WTC11 (cell line): Measurements from ENCODE around the gene PRKD1. TPM values are rescaled to one million over a fixed set of nuclear protein-coding genes. Genes with fewer than 3 reads are reported as not detected.

Experiments used
- ATAC-seq: fragments of 200-7000 bp; cut with Tn5 transposase; 2 replicates; pipeline ENCODE4 v1.10.0; 2021; ENCODE audit warnings: mild to moderate bottlenecking, moderate library complexity
- CTCF ChIA-PET: fragments of 300-600 bp; sonication (Branson Sonifier 250); formaldehyde crosslinking; loops from one replicate; lab custom pipeline; 2021; ENCODE audit warnings: antibody characterized with exemption; lab: Charles Lee
- POLR2A ChIA-PET: fragments of 350-600 bp; sonication (Branson Sonifier 250); formaldehyde crosslinking; loops from one replicate; lab custom pipeline; 2021; ENCODE audit warnings: antibody characterized with exemption; lab: Charles Lee
- DNase-seq: peaks from one replicate; pipeline ENCODE4 v3.0.0; 2021; ENCODE audit warnings: low spot score
- H3K27ac Mint-ChIP-seq: 2 replicates; pipeline ENCODE4 v1.8.0; 2021; ENCODE audit warnings: mixed read lengths
- H3K27me3 Mint-ChIP-seq: 2 replicates; pipeline ENCODE4 v1.8.0; 2021; ENCODE audit warnings: low read depth, mild to moderate bottlenecking, moderate library complexity, mixed read lengths
- H3K36me3 Mint-ChIP-seq: 2 replicates; pipeline ENCODE4 v1.8.0; 2021; ENCODE audit warnings: mixed read lengths
- H3K4me1 Mint-ChIP-seq: 2 replicates; pipeline ENCODE4 v1.8.0; 2022; ENCODE audit warnings: mixed read lengths
- H3K4me3 Mint-ChIP-seq: 2 replicates; pipeline ENCODE4 v1.8.0; 2021; ENCODE audit warnings: mild to moderate bottlenecking, moderate library complexity, mixed read lengths
- H3K9me3 Mint-ChIP-seq: 2 replicates; pipeline ENCODE4 v1.8.0; 2021; ENCODE audit warnings: mixed read lengths
- CREM ChIP-seq: sonication (generic); formaldehyde crosslinking; IDR thresholded peaks from 2 replicates; pipeline ENCODE4 v1.8.1; 2022; ENCODE audit warnings: mild to moderate bottlenecking, missing genetic modification reagents, moderate library complexity
- GABPB1 ChIP-seq: sonication (generic); formaldehyde crosslinking; IDR thresholded peaks from 2 replicates; pipeline ENCODE4 v1.8.1; 2023; ENCODE audit warnings: mild to moderate bottlenecking, missing genetic modification reagents
- GTF2I ChIP-seq: fragments of 250-450 bp; sonication (Bioruptor Pico); conservative IDR thresholded peaks from 2 replicates; pipeline ENCODE4 v1.4.0; 2021; ENCODE audit warnings: mild to moderate bottlenecking
- NFYB ChIP-seq: sonication (generic); formaldehyde crosslinking; conservative IDR thresholded peaks from 2 replicates; pipeline ENCODE4 v1.8.0; 2022; ENCODE audit warnings: low read depth, missing genetic modification reagents
- RELA ChIP-seq: sonication (generic); formaldehyde crosslinking; IDR thresholded peaks from 2 replicates; pipeline ENCODE4 v1.8.1; 2022; ENCODE audit warnings: missing genetic modification reagents, mild to moderate bottlenecking, borderline replicate concordance
- TEAD1 ChIP-seq: sonication (generic); formaldehyde crosslinking; IDR thresholded peaks from 2 replicates; pipeline ENCODE4 v1.8.0; 2022; ENCODE audit warnings: mild to moderate bottlenecking, missing genetic modification reagents
- ZNF263 ChIP-seq: sonication (generic); formaldehyde crosslinking; IDR thresholded peaks from 2 replicates; pipeline ENCODE4 v1.8.1; 2022; ENCODE audit warnings: low read depth, mild to moderate bottlenecking, moderate library complexity, missing genetic modification reagents
- total RNA-seq: library from RNA; stranded (reverse); gene quantifications from 3 replicates; pipeline ENCODE4 v1.2.3, GENCODE V29; 2021
- TF ChIP-seq, protein P1 (sequence below): sonication (generic); formaldehyde crosslinking; IDR thresholded peaks from 2 replicates; pipeline ENCODE4 v1.8.1; 2023; ENCODE audit warnings: mild to moderate bottlenecking, missing genetic modification reagents
- TF ChIP-seq, protein P2 (sequence below): sonication (generic); formaldehyde crosslinking; IDR thresholded peaks from 2 replicates; pipeline ENCODE4 v1.8.1; 2022; ENCODE audit warnings: low read depth, missing genetic modification reagents, borderline replicate concordance
- TF ChIP-seq, protein P3 (sequence below): fragments of 250-450 bp; sonication (Bioruptor Pico); IDR thresholded peaks from 2 replicates; pipeline ENCODE4 v1.9.0; 2021; ENCODE audit warnings: mild to moderate bottlenecking
- TF ChIP-seq, protein P4 (sequence below): sonication (generic); formaldehyde crosslinking; IDR thresholded peaks from 2 replicates; pipeline ENCODE4 v1.8.0; 2022; ENCODE audit warnings: missing genetic modification reagents
- TF ChIP-seq, protein P5 (sequence below): fragments of 250-450 bp; sonication (Bioruptor Pico); IDR thresholded peaks from 2 replicates; pipeline ENCODE4 v1.9.0; 2021; ENCODE audit warnings: mild to moderate bottlenecking, borderline replicate concordance
- TF ChIP-seq, protein P6 (sequence below): fragments of 250-450 bp; sonication (Bioruptor Pico); IDR thresholded peaks from 2 replicates; pipeline ENCODE4 v1.9.0; 2021; ENCODE audit warnings: mild to moderate bottlenecking
- TF ChIP-seq, protein P7 (sequence below): fragments of 200-600 bp; IDR thresholded peaks from 2 replicates; pipeline ENCODE4 v1.8.0; 2022; ENCODE audit warnings: antibody characterized with exemption
- TF ChIP-seq, protein P8 (sequence below): sonication (generic); formaldehyde crosslinking; conservative IDR thresholded peaks from 2 replicates; pipeline ENCODE4 v1.8.1; 2023; ENCODE audit warnings: mild to moderate bottlenecking, low read depth, missing genetic modification reagents, moderate library complexity

Gene PRKD1
- total RNA-seq, 1 experiment from 2014 or later = 7.6 TPM

DNA sequence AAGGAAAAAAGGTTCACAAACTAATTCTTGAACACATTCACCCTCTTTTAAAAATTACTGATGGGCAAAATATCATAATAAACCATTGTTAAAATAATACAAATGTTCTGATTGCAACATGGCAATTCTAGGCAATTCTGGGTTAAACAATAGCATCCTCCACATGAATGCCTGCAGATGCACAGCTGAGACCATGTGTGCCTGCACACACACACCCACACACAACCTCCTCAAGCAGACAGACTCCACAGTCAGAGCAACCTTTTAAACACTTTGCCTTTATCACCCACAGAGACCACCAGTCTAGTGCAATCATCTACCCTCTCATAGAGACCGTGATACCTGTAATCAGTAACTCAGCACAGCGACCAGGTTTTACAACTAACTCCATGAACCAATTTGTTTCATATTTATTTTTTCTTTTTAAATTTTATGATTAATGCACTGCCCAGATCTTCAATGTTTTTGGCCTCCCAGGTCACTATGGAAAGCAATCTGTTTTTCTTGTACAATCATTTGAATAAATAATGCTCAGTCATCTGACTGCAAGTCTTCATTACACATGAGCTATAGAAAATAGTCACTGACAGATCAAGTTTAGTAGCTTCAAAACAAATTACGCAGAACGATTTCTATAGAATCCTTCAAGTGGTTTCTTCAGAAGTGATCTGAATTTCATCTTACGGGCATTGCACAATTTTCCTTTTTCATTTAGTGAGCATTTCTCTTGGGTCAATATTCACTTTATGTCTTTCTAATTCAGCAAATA, 105.8 kb downstream of the PRKD1 start (continued):
- no peak for TF ChIP-seq GTF2I (CRISPR knock-in tag)

DNA sequence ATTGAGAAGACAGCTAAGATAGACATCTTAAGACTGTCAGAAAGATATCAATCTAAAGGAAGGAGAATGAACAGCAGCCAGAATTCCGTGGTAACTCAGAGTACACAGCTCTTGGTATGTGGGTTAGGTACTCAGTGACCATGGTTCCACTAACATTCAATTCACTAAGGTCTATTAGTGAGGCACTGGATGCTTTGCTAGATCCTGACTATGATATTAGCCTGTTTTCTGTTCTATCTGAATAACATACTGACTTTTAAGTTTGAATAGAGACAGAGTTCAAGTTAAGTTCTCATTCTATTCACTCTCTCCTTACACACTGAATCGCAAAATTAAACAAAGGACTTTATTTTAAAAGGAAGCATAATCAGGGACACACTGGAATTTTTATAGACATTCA, 106.4 kb downstream of the PRKD1 start:
- Mint-ChIP-seq H3K4me3 (no peak overlapping the region), H3K27me3 (no peaks in the 10 kb centered on the region)
- POLR2A ChIA-PET = no interaction called here
- TF ChIP-seq CREM (CRISPR knock-in tag) = no peak
- TF ChIP-seq, protein P1, sequence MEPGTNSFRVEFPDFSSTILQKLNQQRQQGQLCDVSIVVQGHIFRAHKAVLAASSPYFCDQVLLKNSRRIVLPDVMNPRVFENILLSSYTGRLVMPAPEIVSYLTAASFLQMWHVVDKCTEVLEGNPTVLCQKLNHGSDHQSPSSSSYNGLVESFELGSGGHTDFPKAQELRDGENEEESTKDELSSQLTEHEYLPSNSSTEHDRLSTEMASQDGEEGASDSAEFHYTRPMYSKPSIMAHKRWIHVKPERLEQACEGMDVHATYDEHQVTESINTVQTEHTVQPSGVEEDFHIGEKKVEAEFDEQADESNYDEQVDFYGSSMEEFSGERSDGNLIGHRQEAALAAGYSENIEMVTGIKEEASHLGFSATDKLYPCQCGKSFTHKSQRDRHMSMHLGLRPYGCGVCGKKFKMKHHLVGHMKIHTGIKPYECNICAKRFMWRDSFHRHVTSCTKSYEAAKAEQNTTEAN = no peak
- no peak for TF ChIP-seq NFYB
- TF ChIP-seq, protein P2, sequence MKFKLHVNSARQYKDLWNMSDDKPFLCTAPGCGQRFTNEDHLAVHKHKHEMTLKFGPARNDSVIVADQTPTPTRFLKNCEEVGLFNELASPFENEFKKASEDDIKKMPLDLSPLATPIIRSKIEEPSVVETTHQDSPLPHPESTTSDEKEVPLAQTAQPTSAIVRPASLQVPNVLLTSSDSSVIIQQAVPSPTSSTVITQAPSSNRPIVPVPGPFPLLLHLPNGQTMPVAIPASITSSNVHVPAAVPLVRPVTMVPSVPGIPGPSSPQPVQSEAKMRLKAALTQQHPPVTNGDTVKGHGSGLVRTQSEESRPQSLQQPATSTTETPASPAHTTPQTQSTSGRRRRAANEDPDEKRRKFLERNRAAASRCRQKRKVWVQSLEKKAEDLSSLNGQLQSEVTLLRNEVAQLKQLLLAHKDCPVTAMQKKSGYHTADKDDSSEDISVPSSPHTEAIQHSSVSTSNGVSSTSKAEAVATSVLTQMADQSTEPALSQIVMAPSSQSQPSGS (CRISPR knock-in tag) = no peak
- no peak for TF ChIP-seq RELA (CRISPR knock-in tag)
- TF ChIP-seq, protein P3, sequence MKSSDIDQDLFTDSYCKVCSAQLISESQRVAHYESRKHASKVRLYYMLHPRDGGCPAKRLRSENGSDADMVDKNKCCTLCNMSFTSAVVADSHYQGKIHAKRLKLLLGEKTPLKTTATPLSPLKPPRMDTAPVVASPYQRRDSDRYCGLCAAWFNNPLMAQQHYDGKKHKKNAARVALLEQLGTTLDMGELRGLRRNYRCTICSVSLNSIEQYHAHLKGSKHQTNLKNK (CRISPR knock-in tag) = no peak
- TF ChIP-seq TEAD1 = no peak
- TF ChIP-seq, protein P4, sequence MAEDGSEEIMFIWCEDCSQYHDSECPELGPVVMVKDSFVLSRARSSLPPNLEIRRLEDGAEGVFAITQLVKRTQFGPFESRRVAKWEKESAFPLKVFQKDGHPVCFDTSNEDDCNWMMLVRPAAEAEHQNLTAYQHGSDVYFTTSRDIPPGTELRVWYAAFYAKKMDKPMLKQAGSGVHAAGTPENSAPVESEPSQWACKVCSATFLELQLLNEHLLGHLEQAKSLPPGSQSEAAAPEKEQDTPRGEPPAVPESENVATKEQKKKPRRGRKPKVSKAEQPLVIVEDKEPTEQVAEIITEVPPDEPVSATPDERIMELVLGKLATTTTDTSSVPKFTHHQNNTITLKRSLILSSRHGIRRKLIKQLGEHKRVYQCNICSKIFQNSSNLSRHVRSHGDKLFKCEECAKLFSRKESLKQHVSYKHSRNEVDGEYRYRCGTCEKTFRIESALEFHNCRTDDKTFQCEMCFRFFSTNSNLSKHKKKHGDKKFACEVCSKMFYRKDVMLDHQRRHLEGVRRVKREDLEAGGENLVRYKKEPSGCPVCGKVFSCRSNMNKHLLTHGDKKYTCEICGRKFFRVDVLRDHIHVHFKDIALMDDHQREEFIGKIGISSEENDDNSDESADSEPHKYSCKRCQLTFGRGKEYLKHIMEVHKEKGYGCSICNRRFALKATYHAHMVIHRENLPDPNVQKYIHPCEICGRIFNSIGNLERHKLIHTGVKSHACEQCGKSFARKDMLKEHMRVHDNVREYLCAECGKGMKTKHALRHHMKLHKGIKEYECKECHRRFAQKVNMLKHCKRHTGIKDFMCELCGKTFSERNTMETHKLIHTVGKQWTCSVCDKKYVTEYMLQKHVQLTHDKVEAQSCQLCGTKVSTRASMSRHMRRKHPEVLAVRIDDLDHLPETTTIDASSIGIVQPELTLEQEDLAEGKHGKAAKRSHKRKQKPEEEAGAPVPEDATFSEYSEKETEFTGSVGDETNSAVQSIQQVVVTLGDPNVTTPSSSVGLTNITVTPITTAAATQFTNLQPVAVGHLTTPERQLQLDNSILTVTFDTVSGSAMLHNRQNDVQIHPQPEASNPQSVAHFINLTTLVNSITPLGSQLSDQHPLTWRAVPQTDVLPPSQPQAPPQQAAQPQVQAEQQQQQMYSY (CRISPR knock-in tag) = no peak
- TF ChIP-seq, protein P5, sequence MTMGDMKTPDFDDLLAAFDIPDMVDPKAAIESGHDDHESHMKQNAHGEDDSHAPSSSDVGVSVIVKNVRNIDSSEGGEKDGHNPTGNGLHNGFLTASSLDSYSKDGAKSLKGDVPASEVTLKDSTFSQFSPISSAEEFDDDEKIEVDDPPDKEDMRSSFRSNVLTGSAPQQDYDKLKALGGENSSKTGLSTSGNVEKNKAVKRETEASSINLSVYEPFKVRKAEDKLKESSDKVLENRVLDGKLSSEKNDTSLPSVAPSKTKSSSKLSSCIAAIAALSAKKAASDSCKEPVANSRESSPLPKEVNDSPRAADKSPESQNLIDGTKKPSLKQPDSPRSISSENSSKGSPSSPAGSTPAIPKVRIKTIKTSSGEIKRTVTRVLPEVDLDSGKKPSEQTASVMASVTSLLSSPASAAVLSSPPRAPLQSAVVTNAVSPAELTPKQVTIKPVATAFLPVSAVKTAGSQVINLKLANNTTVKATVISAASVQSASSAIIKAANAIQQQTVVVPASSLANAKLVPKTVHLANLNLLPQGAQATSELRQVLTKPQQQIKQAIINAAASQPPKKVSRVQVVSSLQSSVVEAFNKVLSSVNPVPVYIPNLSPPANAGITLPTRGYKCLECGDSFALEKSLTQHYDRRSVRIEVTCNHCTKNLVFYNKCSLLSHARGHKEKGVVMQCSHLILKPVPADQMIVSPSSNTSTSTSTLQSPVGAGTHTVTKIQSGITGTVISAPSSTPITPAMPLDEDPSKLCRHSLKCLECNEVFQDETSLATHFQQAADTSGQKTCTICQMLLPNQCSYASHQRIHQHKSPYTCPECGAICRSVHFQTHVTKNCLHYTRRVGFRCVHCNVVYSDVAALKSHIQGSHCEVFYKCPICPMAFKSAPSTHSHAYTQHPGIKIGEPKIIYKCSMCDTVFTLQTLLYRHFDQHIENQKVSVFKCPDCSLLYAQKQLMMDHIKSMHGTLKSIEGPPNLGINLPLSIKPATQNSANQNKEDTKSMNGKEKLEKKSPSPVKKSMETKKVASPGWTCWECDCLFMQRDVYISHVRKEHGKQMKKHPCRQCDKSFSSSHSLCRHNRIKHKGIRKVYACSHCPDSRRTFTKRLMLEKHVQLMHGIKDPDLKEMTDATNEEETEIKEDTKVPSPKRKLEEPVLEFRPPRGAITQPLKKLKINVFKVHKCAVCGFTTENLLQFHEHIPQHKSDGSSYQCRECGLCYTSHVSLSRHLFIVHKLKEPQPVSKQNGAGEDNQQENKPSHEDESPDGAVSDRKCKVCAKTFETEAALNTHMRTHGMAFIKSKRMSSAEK = no peak
- TF ChIP-seq, protein P6, sequence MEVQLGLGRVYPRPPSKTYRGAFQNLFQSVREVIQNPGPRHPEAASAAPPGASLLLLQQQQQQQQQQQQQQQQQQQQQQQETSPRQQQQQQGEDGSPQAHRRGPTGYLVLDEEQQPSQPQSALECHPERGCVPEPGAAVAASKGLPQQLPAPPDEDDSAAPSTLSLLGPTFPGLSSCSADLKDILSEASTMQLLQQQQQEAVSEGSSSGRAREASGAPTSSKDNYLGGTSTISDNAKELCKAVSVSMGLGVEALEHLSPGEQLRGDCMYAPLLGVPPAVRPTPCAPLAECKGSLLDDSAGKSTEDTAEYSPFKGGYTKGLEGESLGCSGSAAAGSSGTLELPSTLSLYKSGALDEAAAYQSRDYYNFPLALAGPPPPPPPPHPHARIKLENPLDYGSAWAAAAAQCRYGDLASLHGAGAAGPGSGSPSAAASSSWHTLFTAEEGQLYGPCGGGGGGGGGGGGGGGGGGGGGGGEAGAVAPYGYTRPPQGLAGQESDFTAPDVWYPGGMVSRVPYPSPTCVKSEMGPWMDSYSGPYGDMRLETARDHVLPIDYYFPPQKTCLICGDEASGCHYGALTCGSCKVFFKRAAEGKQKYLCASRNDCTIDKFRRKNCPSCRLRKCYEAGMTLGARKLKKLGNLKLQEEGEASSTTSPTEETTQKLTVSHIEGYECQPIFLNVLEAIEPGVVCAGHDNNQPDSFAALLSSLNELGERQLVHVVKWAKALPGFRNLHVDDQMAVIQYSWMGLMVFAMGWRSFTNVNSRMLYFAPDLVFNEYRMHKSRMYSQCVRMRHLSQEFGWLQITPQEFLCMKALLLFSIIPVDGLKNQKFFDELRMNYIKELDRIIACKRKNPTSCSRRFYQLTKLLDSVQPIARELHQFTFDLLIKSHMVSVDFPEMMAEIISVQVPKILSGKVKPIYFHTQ (CRISPR knock-in tag) = no peak
- TF ChIP-seq GABPB1 (CRISPR knock-in tag) = no peak
- TF ChIP-seq, protein P7, sequence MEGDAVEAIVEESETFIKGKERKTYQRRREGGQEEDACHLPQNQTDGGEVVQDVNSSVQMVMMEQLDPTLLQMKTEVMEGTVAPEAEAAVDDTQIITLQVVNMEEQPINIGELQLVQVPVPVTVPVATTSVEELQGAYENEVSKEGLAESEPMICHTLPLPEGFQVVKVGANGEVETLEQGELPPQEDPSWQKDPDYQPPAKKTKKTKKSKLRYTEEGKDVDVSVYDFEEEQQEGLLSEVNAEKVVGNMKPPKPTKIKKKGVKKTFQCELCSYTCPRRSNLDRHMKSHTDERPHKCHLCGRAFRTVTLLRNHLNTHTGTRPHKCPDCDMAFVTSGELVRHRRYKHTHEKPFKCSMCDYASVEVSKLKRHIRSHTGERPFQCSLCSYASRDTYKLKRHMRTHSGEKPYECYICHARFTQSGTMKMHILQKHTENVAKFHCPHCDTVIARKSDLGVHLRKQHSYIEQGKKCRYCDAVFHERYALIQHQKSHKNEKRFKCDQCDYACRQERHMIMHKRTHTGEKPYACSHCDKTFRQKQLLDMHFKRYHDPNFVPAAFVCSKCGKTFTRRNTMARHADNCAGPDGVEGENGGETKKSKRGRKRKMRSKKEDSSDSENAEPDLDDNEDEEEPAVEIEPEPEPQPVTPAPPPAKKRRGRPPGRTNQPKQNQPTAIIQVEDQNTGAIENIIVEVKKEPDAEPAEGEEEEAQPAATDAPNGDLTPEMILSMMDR = no peak
- TF ChIP-seq ZNF263 (CRISPR knock-in tag) = no peak
- TF ChIP-seq, protein P8, sequence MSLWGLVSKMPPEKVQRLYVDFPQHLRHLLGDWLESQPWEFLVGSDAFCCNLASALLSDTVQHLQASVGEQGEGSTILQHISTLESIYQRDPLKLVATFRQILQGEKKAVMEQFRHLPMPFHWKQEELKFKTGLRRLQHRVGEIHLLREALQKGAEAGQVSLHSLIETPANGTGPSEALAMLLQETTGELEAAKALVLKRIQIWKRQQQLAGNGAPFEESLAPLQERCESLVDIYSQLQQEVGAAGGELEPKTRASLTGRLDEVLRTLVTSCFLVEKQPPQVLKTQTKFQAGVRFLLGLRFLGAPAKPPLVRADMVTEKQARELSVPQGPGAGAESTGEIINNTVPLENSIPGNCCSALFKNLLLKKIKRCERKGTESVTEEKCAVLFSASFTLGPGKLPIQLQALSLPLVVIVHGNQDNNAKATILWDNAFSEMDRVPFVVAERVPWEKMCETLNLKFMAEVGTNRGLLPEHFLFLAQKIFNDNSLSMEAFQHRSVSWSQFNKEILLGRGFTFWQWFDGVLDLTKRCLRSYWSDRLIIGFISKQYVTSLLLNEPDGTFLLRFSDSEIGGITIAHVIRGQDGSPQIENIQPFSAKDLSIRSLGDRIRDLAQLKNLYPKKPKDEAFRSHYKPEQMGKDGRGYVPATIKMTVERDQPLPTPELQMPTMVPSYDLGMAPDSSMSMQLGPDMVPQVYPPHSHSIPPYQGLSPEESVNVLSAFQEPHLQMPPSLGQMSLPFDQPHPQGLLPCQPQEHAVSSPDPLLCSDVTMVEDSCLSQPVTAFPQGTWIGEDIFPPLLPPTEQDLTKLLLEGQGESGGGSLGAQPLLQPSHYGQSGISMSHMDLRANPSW (CRISPR knock-in tag) = no peak

More for the DNA sequence above, 106.4 kb downstream of the PRKD1 start:
- peaks cover 27% of the 10 kb centered on the region for H3K4me1 Mint-ChIP-seq
- ATAC-seq = no peak
- no peaks in the 10 kb centered on the region for H3K9me3 Mint-ChIP-seq
- H3K27ac Mint-ChIP-seq = no peak overlapping the region
- no peaks in the 10 kb centered on the region for H3K36me3 Mint-ChIP-seq
- CTCF ChIA-PET = no interaction called here
- no peak for DNase-seq
